Renal cortical epithelial cell (primary cell): ENCODE measurements around the gene PXYLP1. TPM values are rescaled to one million over a fixed set of nuclear protein-coding genes. Genes with fewer than 3 reads are reported as not detected.

Source experiments
- DNase-seq: peaks from one replicate; pipeline ENCODE4 v3.0.0-alpha.2; 2011; ENCODE audit warnings: low read depth
- total RNA-seq: library from RNA; depleted of rRNA; stranded (reverse); fragments of >200 nt; gene quantifications from 2 replicates; pipeline ENCODE4 v1.2.3, GENCODE V29; 2014

PXYLP1 gene
- total RNA-seq, 1 donor from 2014 or later = 20.1 TPM

DNA sequence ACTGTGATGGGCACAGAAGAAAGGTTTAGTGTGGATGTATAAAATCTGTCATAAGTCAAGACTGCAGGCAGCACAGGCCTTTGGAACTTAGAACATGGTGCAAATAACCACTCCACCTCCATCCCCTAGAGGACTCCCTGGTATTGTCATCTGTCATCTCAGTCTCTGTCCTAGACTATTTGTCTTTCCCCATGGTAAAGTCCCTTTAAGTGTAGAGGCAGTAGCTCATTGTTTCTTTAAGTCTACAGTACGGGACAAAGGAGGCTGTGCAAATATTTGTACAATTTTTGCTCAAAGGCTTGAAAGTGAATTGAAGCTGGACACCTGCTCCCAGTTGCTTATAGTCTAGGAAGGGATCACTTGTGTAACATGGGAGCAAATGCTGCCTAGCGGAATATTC is 3.2 kb upstream of the PXYLP1 start:
- DNase-seq = no peak

DNA sequence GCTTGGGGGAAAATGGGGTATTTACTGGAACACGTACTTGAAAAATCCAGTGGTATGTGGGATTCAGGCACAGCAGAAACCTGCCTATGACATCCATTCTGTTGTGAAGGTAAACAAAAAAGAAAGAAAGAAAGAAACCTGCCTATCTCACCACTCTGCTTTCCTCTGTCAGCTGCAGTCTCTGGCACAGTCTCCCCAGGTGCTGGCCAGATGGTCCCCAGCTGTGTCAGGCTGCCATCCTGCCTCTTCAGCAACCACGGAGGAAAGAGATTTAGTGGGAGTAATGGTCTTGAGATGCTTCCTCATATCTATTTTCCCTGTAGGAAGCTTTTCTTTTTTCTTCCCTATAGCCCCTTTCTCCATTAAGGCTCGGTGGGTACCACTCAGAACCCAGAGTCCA is 2.5 kb upstream of the PXYLP1 start:
- DNase-seq = no peak

DNA sequence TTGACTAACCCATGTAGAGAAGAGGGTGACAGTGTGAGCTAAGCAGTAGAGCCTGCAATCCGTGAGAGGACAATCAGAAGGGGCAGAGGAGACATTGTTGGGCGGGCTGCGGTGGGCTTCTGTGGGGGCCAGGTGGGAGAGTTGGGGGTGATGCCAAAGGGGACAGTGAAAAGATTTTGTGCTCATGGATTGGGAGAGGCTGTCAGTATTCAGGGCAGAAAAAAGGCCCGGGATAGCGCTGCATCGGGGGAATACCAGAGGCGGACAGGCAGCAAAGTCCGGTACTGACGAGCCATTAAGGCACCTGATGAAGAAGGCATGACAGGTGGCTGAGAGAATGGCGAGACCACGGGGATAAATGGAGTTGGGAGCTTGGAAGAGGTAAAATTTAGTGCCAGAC is 1.3 kb upstream of the PXYLP1 start:
- DNase-seq = no peak

DNA sequence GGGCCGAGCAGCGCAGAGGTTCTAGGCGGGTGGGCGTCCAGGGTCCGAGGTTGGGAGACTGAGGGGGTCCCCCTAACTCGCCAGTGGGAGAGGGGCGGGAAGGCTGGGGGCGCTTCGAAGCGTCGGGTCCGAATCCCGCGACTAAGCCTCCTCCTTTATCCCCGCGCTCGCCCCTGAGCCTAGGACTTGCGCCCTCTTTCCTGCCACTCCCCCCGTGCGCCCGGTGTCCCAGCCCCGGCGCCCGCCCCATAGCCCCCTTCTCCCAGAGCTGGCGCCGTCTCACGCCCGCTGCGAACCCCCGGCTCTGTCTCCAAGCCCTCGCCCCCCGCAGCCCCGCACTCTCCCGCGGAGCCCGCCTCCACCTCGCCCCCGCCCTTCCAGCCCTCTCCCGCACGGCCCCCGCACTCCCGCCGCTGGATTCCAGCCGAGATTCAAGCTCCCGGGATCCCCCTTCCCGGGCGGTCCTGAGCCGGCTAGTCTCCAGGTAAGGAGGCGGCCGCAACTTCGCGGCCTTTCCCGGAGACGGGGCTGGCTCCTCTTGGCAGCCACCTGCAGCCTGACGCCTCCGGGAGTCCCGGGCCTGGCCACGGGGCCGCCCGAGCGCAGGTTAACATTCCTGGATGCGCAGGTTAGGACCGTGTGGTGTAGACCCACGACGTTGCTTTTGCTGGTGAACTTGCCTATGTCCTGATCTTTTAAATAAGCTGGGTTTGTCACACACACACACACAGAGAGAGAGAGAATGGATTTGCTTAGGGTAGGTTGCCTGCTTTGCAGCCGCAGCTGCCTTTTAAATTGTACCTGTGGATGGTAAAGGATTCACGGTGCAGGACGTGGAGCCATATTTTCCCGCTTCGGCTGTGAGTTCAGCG is 563 bp downstream of the PXYLP1 start:
- DNase-seq = no peak

DNA sequence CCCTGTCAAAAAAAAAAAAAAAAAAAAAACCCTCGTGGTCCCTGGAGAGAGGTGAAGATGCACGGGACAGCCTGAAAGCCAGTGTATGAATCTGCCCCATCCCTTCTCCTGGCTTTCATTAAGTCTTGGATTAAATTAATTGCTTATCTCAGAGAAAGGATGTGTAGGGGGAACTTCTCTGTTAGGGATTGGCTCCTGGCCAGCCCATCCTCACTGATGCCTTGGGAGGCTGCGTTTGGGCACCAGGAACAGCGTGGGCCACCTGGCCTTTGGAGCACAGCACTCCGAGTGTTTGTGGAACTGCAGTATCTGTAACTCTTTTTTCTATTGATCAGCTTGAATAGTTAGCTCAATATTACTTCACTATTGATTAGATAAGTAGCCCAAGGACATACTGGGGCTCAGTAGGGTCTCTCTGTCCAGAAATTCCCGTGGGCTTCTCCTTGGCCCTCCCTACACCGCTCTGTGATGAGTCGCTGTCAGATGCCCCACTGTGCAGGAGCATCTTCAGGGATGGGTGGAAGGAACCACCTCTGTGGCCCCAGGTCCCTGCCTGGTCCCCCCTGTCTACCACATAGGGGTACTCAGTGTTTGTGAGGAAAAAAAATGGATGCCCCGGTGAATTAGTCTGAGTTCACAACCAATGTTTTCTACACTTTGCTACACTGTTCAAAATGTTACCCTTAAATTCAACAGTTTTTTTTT is 2.0 kb downstream of the PXYLP1 start:
- DNase-seq = no peak

DNA sequence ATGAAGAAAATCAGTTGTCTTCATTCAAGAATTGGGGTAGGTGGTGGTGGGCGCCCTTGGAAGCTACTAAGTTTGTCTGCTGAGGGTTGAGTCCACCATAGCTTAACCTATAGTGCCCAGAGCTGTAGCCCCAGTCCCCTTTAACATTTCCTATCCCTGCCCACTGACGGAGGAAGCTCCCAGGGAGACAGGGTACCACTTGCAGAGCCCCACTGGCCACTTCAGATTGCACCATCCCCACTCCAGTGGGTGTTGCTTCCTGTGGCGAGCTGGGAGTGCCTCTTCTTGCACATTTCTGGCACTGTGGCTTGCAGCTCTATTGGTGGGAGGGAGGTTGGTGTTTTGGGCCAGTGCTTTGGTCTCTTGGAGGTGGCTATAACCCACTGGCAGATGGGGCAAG is 2.7 kb downstream of the PXYLP1 start:
- no peak for DNase-seq

DNA sequence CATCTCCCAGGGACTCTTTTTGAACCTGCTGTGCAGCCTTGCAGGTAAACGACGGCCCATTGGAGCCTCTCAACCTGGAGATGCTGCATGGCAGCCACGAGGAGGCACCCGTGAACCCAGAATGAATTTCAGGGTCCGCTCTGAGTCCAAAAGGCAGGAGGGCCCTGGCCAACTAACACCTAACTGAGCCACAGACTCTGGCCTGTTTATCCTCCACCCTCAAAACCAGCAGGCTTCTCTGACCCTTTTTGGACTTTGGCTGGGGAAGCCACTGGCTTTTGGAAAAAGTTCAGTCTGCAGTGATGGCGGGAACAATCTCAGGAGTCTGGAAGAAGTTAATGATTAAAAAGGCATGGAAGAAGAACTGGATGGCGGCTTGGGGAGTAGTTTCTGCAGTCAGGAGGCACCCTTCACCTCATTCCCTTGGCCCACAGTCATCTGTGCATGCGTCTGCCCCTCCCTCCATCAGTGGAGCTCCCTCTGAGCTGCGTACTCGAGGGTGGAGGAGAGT is 4.1 kb downstream of the PXYLP1 start:
- peak; percentile 73 for DNase-seq

DNA sequence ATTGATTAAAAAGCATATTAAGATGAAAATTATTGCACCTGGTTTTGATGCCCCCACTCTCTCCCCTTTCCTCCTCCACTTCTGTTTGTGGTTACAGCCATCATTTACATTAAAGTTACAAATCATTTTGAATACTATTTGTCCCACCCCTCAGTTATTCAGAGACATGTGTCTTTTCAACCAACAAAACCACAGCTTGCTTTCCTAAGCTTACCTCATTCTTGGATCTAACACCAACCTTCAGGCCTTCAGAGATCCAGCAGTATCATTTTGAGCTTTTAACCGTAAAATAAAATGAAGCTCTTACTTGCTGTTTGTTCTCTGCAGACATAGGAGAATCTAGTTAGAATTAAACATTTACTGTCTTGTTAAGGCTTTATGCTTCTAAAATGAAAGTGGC is 4.7 kb downstream of the PXYLP1 start:
- no peak for DNase-seq

DNA sequence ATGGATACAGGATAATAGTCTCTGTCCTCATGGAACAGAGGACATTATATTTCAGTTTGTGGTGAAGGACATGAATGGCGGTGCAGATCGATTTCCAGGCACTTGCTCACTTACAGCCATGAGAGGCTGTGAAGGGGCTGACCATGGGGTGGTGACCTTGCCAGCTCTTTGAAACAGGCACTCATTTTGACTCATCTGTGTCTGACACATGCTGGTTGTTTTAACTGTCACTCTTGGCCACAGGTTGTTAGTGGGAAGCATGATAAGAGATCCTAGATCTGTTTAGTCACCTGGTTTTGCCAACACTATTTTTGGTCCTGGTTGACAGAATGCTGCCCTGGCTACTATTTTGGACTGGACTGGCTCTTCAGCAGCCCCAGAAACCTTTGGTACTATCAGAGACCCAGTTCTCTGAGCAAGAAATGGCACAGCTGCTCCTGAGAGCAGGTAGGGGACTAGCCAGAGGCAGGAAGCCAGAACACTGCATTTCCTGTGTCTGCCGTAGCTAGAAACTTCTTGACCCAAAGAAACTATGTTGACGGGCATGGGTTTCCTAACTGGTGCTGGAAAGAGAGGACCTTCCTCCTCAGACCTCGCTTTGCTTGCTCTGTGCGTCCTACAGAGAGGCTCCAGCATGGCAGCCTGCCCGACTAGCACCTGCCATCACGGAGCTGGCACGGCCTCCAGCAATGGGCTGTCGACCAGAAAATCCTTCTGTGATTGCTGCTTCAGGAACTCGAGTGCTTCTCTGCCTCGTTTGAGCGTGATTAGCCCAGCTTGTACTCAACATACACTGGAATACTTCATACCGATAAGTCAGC is 6.3 kb downstream of the PXYLP1 start:
- DNase-seq = no peak

DNA sequence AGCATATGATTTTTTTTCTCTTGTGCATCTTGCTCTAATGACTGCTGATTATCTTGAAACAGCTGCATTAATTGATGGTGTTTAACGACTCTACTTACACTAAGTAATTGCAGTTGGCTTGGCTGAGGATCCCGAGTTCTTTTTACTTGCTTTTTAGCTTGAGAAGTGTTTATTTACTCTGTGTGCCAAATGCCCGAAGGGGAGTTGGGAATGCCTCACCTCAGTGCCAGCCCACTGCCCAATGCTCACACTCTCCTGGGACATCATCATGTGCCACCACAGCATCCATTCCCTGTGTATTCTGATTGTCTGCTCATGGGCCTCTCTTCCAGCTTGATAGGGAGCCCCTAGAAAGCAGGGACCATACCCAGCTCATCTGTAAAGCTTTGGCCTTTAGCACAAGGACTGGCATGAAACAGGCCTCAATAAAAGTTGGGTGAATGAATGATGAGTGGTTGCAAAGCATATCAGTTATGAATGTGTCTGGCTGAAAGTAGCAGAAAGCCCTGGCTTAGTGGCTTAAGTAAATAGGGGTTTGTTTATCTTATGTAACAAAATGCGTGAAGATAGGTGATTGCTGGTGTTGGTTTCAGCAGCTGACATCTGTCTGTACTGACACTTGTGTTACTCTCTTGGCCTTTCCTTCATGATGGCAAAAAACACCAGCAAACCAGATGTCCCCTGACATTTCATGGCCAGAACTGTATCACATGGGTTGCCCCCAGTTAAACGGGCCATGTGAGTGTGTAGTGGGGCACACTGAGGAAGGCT is 8.1 kb downstream of the PXYLP1 start:
- DNase-seq = no peak

DNA sequence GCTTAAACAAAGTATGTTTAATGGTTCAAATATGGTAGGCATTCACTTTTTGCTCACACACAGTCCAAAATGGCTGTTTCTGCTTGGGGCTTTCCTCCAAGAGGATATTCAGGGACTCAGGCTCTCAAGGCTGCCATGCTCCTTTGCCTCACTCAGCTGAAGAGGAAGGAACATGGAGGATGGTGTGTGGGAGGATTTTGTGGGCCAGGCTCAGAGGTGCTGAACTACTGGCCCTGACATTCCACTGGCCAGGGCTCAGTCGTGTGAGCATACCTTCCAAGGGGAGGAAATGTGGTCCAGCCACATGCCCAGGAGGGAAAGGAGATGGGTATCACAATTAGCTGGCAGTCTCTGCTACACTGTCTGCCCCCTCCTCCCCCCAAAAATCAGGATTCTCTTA is 8.7 kb downstream of the PXYLP1 start:
- DNase-seq = peak; percentile 56

DNA sequence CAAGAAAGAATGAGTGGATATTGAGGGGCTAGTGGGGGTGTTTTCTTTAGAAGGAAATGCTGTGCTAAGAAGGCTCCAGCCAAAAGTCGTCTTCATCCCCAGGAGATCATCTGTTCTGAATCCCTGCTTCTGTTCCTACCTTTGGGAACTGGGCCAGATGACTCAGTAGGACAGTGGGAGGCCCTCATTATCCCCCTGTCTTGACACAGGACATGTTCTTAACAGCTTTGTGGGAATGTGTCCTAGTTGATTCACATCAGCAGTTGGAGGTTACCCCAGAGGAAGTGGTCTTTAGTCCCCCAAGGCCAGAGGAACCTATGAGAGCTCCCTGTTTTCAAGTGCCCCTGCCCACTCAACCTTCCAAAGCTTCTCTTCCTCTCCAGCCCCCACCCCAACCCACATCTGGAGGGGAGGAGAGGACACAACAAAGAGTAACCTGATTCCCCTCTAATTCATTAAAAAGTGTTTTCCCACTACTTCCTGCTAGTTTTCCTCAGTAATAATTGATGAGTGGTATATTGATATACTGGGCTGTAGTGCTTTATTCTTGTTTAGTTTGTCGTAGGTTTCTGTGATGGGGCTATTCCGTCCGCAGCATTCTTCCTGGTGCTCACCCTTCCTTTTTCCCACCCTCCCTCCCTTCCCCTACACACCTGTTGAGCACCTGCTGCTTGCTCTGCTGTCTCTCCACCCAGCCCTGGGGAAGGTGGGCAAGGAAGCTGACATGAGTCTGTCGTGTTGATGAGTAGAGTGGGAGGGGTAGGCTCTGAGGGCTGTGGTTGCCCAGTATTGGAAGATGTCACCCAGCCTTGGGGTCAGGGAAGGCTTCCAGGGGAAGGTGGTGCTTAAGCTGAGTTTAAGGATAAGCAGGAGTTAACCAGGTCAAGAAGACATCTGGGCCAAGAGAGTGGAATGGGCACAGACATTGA is 9.3 kb downstream of the PXYLP1 start:
- DNase-seq = peak; percentile 53

DNA sequence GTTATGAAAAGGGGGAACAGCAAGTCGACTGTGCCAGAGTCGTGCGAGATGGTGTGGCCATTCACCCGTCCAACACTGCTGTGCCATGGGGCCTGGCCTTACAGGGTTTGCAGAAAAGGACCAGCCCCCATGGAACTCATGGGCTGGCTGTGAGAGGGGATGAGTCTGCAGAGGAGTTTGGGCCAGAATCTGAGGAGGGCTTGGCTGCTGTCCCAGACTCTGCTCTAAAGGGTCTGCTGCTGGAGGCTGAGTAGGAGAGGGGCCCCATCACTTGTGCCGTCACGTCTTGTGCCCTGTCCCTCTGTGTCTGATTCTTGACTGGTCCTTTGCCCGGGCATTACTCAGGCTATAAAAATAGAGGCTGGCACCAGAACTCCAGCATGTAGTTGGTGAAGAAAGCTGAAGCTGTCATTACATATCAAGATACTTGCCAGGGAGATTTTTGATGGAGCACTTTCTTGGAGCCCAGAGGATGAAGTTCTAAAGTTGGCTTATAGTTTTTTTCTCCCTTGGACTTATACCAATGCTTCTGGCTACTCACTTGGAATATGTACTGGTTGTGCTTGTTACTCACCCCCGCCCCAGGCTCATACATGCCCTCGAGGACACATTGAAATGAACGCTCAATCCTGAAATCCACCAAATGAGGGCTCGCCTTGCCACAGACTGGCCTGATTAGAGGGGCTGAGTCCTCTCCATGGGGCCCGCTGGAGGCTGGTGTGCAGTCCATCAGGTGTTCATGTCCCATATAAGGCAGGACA is 10.2 kb downstream of the PXYLP1 start:
- DNase-seq = no peak

DNA sequence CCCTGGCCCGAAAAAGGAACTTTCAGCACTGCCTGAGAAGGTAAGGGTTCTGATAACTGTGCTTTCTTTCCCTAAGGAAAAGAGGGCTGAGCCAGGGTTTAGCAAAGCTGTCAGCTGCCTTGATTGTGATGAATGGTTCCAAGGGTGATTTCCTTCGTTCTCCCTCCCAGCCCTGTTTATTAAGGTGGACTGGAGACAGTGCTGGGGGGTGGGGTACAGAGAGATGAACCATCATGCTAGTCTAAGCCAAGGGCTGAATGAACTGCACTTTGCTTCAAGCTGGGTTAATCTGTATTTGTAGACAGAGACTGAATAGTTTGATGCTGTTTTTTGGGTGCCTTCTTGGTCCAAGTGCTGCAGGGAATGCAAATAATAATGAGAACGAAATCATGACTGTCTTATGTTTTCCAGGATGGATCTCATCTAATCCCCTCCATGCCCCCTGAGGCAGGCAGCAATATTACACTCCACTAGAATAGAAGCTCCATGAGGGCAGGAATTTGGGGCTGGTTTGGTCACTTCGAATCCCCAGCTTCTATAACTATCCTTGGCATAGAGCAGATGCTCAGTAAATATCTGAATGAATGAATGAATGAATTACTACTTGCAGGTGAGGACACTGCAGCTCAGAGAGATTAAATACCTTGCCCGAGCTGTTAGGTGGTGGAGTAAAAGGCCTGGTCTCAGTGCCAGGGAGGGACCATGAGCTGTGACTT is 10.9 kb downstream of the PXYLP1 start:
- peak; percentile 54 for DNase-seq

DNA sequence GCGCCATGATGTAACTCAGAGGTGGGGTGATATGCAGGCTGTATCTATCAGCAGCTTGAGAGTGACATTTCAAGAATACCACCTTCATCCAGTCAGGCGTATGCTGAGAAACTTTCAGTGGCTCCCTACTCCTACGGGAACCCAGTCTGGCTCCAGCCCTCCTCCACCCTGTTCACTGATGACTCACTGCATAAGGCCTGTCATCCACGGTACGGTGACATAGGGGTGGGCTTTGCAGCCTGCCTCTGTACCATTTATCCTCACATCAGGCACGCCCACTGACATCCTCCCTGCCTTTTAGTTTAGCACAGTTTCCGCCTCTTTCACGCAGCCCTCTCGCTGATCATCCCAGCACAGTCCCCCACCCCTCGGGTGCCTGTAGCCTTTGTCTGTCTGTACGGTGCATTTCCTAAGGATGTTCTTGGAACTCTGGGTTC is 11.7 kb downstream of the PXYLP1 start:
- DNase-seq = peak; percentile 72

DNA sequence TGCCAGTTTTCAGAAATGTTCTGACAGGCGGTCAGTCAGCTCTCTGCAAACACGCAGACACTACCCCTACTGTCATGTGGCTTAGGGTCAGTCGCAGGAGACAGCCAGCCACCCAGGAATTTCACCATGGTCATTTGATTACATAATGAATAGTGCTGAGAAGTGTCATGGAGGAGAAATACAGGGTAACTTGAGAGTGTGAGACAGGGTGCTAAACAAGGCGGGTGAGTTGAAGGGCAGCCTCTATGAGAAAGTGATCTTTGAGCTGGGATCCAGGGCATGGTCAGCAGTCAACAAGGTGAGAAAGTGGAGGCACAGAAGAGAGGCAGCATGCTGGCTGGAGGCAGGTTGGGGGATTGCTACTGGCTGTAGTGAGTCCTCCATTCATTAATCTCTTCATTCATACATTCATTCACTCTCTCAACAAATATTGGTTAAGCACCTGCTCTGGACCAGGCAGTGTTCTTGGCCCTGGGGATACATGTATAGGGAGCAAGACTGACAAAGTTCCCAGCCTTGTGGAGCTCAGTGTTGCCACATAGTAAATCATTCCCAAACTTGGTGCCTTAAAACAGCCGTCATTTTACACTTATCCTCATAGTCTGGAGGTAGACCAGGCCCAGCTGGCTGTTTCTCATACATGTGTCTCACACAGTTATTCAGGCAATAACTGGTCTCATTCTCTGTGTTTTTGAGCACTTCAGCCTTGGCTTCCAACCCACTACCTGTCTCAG is 14.8 kb downstream of the PXYLP1 start:
- no peak for DNase-seq

DNA sequence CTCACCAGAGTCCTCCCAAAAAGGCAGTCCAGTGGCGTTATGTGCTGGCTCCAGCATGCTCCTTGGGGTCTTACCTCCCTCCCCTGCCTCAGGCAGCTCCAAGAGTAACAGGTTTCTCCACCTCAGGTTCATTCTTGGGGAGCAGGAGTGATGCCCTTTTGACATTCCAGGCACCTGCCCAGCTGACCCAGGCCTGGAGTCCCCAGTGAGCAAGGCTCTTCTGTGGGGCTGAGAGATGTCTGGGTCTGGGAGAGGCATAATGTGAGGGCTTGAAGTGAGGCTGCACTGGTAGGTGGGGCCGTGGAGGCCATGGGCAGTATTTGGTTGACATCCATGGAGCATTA is 15.3 kb downstream of the PXYLP1 start:
- no peak for DNase-seq

DNA sequence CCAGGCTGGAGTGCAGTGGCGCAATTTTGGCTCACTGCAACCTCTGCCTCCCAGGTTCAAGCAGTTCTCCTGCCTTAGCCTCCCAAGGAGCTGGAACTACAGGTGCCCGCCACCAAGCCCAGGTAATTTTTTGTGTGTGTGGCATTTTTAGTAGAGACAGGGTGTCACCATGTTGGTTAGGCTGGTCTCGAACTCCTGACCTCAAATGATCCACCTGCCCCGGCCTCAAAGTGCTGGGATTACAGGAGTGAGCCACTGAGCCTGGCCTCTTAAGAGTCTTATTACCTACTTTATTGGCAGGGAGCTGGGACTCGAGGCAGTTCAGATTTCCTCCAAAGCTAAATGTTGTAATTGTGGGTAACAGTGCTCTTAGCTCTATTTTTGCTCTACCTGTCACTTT is 16.4 kb downstream of the PXYLP1 start:
- DNase-seq = no peak
